ENCODE data around the gene CHDH.

CHDH gene

DNA sequence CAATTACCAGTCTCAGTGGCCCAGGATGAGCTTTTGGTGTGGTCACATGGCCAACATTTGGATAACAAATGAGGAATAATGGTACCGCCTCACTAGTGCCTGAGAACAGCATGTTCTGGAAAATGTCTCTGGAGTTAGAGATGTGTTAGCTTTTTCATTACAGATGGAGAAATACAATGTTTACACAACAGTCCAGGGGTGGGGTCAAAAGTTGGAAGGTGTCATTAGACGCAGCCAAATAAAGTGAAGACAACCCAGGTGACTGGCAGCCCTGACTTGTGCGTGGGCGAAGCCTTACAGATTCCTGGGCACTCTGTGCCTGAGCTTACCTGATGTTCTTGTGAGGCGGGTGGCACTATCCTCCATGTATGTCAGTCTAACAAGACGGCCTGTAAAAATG lies 13.0 kb upstream of the CHDH start:
- peaks cover 50% of the 10 kb centered on the region for H3K36me3 Mint-ChIP-seq (ENCODE audit: low read depth)
- H3K4me1 Mint-ChIP-seq = no peaks in the 10 kb centered on the region
- H3K4me3 Mint-ChIP-seq = no peak overlapping the region
- peaks cover 4% of the 10 kb centered on the region for H3K27me3 Mint-ChIP-seq (ENCODE audit: low read depth)
- H3K9me3 Mint-ChIP-seq = no peaks in the 10 kb centered on the region
- no peak overlapping the region for H3K27ac Mint-ChIP-seq
- TF ChIP-seq, protein P1, sequence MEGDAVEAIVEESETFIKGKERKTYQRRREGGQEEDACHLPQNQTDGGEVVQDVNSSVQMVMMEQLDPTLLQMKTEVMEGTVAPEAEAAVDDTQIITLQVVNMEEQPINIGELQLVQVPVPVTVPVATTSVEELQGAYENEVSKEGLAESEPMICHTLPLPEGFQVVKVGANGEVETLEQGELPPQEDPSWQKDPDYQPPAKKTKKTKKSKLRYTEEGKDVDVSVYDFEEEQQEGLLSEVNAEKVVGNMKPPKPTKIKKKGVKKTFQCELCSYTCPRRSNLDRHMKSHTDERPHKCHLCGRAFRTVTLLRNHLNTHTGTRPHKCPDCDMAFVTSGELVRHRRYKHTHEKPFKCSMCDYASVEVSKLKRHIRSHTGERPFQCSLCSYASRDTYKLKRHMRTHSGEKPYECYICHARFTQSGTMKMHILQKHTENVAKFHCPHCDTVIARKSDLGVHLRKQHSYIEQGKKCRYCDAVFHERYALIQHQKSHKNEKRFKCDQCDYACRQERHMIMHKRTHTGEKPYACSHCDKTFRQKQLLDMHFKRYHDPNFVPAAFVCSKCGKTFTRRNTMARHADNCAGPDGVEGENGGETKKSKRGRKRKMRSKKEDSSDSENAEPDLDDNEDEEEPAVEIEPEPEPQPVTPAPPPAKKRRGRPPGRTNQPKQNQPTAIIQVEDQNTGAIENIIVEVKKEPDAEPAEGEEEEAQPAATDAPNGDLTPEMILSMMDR (IDR thresholded peaks at IDR 0.05; ENCODE audit: unreplicated experiment in 3 of 3) = no peak

DNA sequence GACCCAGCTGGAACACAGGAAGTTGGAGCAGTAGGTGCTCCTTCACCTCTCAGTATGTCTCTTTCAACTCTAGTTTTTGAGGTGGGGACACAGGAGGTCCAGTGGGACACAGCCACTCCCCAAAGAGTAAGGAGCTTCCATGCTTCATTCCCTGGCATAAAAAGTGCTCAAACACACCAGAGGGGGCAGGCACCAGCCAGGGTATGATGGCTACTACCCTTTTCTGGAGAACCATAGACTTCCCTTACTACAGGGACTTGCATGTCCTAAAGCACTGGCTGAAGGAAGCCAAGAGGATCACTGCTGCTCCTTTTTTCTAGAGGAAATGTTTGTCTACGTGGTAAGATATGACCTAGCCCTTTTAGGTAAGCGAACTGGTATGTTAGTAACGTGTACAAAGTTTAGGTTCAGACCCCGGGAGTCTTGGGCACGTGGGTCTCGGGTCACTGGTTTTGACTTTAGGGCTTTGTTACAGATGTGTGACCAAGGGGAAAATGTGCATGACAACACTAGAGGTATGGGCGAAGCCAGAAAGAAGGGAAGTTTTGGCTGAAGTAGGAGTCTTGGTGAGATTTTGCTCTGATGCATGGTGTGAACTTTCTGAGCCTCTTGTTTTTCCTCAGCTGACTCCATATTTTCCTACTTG lies 12.0 kb upstream of the CHDH start:
- Mint-ChIP-seq H3K4me1 (no peaks in the 10 kb centered on the region), H3K9me3 (no peaks in the 10 kb centered on the region), H3K36me3 (ENCODE audit: low read depth) (peaks cover 43% of the 10 kb centered on the region)

DNA sequence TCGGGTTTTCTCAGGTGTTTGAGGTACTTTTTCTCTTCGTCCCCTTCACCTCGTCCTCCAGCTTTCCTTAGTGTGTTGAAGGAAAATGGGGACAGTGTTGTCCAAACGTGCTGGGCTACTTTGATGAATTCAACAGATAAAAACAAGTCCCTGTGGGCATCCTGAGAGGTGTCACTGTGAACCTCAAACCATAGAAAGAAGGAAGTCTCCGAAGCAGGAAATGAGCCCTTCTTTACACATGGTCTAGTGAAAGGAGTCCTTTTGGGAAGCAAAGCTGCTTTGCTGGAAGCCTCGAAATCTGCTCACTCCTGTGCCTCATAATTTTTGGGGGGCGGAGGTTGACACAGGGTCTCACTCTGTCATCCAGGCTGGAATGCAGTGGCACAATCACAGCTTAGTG lies 10.7 kb upstream of the CHDH start:
- H3K4me3 Mint-ChIP-seq = no peak overlapping the region
- TF ChIP-seq, protein P1 (IDR thresholded peaks at IDR 0.05; ENCODE audit: unreplicated experiment in 3 of 3) = no peak

More for the DNA sequence above, 12.0 kb upstream of the CHDH start:
- Mint-ChIP-seq H3K27me3 (ENCODE audit: low read depth) (peaks cover 4% of the 10 kb centered on the region), H3K27ac (peak overlapping the region in 1 of 3 experiments; percentile 19), H3K4me3 (no peak overlapping the region)
- TF ChIP-seq, protein P1 (IDR thresholded peaks at IDR 0.05; ENCODE audit: unreplicated experiment in 3 of 3) = no peak

DNA sequence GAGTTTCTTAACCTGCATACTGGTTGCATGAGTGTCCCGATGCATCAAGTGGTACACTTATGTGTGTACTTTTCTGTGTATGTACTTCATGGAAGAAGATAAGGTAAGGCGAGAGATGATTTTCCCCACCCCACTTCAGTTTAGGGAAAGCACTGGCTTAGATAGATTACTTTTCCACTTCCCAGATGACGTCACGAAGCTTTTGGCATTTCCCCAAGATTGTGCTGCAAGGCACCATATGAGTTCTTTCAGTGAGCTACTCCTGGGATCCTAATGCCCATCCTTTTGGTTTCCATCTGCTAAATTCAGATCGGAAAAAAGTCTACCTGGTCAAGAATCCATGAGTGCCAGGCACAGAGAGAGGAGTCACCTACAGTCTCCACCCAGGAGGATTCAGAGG lies 4.7 kb upstream of the CHDH start:
- Mint-ChIP-seq H3K27ac (no peak overlapping the region), H3K4me1 (no peaks in the 10 kb centered on the region), H3K36me3 (ENCODE audit: low read depth) (no peaks in the 10 kb centered on the region), H3K4me3 (no peak overlapping the region), H3K9me3 (no peaks in the 10 kb centered on the region), H3K27me3 (ENCODE audit: low read depth) (peaks cover 39% of the 10 kb centered on the region)
- TF ChIP-seq, protein P1 (IDR thresholded peaks at IDR 0.05; ENCODE audit: unreplicated experiment in 3 of 3) = no peak

More for the DNA sequence above, 10.7 kb upstream of the CHDH start:
- Mint-ChIP-seq H3K27me3 (ENCODE audit: low read depth) (peaks cover 8% of the 10 kb centered on the region), H3K9me3 (no peaks in the 10 kb centered on the region), H3K27ac (no peak overlapping the region), H3K4me1 (no peaks in the 10 kb centered on the region), H3K36me3 (ENCODE audit: low read depth) (peaks cover 30% of the 10 kb centered on the region)

DNA sequence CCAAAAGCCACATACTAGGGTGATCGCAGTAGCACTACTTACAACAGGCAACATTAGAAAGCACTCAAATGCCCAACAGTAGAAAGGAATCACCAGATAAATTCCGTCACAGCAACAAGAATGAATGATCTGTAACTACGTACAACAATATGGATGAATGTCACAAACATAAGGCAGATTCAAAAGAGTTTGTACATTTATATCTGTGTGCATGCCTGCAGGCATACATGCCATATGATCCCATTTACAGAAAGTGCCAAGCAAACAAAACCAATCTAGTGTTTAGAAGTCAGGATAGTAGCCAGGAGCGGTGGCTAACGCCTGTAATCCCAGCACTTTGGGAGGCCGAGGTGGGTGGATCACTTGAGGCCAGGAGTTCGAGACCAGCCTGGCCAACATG lies 3.7 kb upstream of the CHDH start:
- Mint-ChIP-seq H3K4me1 (no peaks in the 10 kb centered on the region), H3K27me3 (ENCODE audit: low read depth) (peaks cover 41% of the 10 kb centered on the region), H3K4me3 (no peak overlapping the region), H3K27ac (no peak overlapping the region), H3K9me3 (no peaks in the 10 kb centered on the region), H3K36me3 (ENCODE audit: low read depth) (no peaks in the 10 kb centered on the region)
- TF ChIP-seq, protein P1 (IDR thresholded peaks at IDR 0.05; ENCODE audit: unreplicated experiment in 3 of 3) = no peak

DNA sequence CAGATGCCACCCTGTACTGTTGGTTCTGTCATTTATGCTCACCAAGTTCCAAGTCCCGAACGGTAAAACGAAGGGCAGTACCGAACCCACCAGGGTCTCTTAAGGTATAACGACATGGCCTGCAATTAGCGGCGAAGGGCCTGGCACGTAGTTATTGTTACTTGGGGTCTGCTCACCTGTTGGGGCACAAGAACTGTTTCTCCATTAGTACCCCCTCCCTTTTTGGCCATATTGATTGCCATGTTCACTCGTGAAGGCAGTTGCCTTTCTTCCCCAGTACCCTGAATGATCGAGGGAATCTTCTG lies 584 bp upstream of the CHDH start:
- peak overlapping the region; percentile 75 to 83 (median 82) for H3K4me3 Mint-ChIP-seq
- peak overlapping the region in 1 of 3 experiments; percentile 43 for H3K27ac Mint-ChIP-seq
- TF ChIP-seq, protein P1 (IDR thresholded peaks at IDR 0.05; ENCODE audit: unreplicated experiment in 3 of 3) = no peak
- H3K27me3 Mint-ChIP-seq (ENCODE audit: low read depth) = peaks cover 50% of the 10 kb centered on the region
- H3K9me3 Mint-ChIP-seq = no peaks in the 10 kb centered on the region
- no peaks in the 10 kb centered on the region for H3K36me3 Mint-ChIP-seq (ENCODE audit: low read depth)
- peaks cover 8% of the 10 kb centered on the region for H3K4me1 Mint-ChIP-seq
